ENCODE results near the gene CCDC50.

- no peak for TF ChIP-seq CTCF (IDR thresholded peaks at IDR 0.05; ENCODE audit: insufficient read depth, low read length)
- no peak for TF ChIP-seq POLR2AphosphoS5 (IDR thresholded peaks at IDR 0.05; ENCODE audit: low read depth)
Measured at GRCh38 chr3:191301782-191302411, 27.3 kb upstream of the CCDC50 start.
